ENCODE results near the gene EML3. TPM values are rescaled to one million over a fixed set of nuclear protein-coding genes. Genes with fewer than 3 reads are reported as not detected.
A peak's percentile ranks its signal among the peaks of the same experiment; 100 is the strongest.

Gene EML3
- total RNA-seq, 2 donors from 2014 or later = 51.5 to 57.7 TPM

DNA sequence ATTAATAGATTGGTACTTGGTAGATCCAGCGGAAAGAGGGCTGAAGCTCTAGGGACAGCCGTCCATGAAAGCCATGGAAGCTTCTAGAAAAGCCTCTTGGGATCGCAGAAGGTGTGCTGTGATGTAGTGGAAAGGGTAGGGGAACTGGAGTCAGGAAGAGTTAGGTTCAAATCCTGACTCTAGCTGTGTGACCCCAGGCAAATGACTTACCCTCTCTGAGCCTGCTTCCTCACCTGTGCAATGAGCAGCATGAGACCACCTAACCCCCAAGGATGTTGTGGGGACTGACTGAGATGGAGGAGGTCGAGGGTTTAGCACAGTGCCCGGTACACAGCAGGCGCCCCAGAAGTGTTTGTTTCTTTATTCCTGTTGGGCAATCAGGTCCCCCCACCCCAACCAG is 2.2 kb downstream of the EML3 start:
- no peak overlapping the region for H3K4me3 ChIP-seq (ENCODE audit: low read length)
- H3K4me1 Mint-ChIP-seq = peaks cover 36% of the 10 kb centered on the region
- H3K27ac Mint-ChIP-seq = no peak overlapping the region

DNA sequence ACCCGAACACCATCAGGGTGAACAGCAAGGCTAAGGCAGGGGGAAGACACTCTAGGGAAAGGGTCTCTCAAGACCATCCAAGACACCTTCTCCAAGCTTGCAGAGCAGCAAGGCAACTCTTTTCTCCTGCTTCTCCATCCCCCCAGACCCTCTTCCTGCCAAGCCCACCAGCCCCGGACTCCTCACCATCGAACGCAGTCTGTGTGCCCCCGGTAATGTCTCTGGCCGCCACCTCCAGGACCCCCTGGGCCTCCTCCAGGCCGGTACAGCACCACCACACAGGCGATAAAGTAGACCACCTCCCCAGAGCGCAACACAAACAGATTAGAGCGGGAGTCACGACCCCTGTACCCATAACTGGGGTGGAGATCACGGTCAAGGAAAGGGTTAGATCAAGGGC is 3.8 kb downstream of the EML3 start:
- TF ChIP-seq, protein P1, sequence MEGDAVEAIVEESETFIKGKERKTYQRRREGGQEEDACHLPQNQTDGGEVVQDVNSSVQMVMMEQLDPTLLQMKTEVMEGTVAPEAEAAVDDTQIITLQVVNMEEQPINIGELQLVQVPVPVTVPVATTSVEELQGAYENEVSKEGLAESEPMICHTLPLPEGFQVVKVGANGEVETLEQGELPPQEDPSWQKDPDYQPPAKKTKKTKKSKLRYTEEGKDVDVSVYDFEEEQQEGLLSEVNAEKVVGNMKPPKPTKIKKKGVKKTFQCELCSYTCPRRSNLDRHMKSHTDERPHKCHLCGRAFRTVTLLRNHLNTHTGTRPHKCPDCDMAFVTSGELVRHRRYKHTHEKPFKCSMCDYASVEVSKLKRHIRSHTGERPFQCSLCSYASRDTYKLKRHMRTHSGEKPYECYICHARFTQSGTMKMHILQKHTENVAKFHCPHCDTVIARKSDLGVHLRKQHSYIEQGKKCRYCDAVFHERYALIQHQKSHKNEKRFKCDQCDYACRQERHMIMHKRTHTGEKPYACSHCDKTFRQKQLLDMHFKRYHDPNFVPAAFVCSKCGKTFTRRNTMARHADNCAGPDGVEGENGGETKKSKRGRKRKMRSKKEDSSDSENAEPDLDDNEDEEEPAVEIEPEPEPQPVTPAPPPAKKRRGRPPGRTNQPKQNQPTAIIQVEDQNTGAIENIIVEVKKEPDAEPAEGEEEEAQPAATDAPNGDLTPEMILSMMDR (conservative IDR thresholded peaks at IDR 0.05) = no peak
- Mint-ChIP-seq H3K27me3 (ENCODE audit: insufficient read depth) (peaks cover 9% of the 10 kb centered on the region), H3K9me3 (no peaks in the 10 kb centered on the region), H3K4me3 (no peak overlapping the region), H3K27ac (no peak overlapping the region), H3K36me3 (ENCODE audit: low read depth) (peaks cover 25% of the 10 kb centered on the region), H3K4me1 (peaks cover 30% of the 10 kb centered on the region)
- no peak overlapping the region for H3K4me3 ChIP-seq (ENCODE audit: low read length)
- peaks cover 4% of the 10 kb centered on the region for H3K4me1 ChIP-seq (ENCODE audit: control insufficient read depth, insufficient read depth, low read length)
- H3K27me3 ChIP-seq (ENCODE audit: control insufficient read depth, insufficient read depth, low read length, poor library complexity, severe bottlenecking) = peaks cover under 1% of the 10 kb centered on the region
- no peak overlapping the region for H3K27ac ChIP-seq (ENCODE audit: low read depth, low read length)
- no peak overlapping the region for H3K9ac ChIP-seq (ENCODE audit: extremely low read depth, low read length, poor library complexity, severe bottlenecking)
- no peak for DNase-seq
- WGBS, 2 experiments (ENCODE audit: insufficient coverage in 1 of 2, insufficient read length in 1 of 2) = 91 to 100% methylated on average over 4 to 12 of the region's 12 CpGs
- H3K9me3 ChIP-seq (ENCODE audit: control insufficient read depth, low read length) = no peaks in the 10 kb centered on the region
- no peaks in the 10 kb centered on the region for H3K36me3 ChIP-seq (ENCODE audit: control insufficient read depth, insufficient read depth, low read length)

More for the DNA sequence above, 2.2 kb downstream of the EML3 start:
- Histone ChIP-seq H3K9ac (ENCODE audit: extremely low read depth, low read length, poor library complexity, severe bottlenecking) (no peak overlapping the region), H3K27me3 (ENCODE audit: control insufficient read depth, insufficient read depth, low read length, poor library complexity, severe bottlenecking) (no peaks in the 10 kb centered on the region), H3K27ac (ENCODE audit: low read depth, low read length) (no peak overlapping the region), H3K4me1 (ENCODE audit: control insufficient read depth, insufficient read depth, low read length) (peaks cover 7% of the 10 kb centered on the region), H3K36me3 (ENCODE audit: control insufficient read depth, insufficient read depth, low read length) (no peaks in the 10 kb centered on the region), H3K9me3 (ENCODE audit: control insufficient read depth, low read length) (no peaks in the 10 kb centered on the region)
- no peak for DNase-seq
- 92 to 93% methylated on average over 3 to 5 of the region's 6 CpGs for WGBS, 2 experiments (ENCODE audit: insufficient coverage in 1 of 2, insufficient read length in 1 of 2)
- TF ChIP-seq, protein P1 (conservative IDR thresholded peaks at IDR 0.05) = no peak
- H3K9me3 Mint-ChIP-seq = no peaks in the 10 kb centered on the region
- H3K36me3 Mint-ChIP-seq (ENCODE audit: low read depth) = peaks cover 14% of the 10 kb centered on the region
- no peak overlapping the region for H3K4me3 Mint-ChIP-seq
- H3K27me3 Mint-ChIP-seq (ENCODE audit: insufficient read depth) = no peaks in the 10 kb centered on the region

- H3K4me1 ChIP-seq (ENCODE audit: control insufficient read depth, insufficient read depth, low read length) = peaks cover 4% of the 10 kb centered on the region
- peak overlapping the region; percentile 91 for H3K27ac Mint-ChIP-seq
- H3K27me3 ChIP-seq (ENCODE audit: control insufficient read depth, insufficient read depth, low read length, poor library complexity, severe bottlenecking) = peaks cover 11% of the 10 kb centered on the region
- no peaks in the 10 kb centered on the region for H3K9me3 ChIP-seq (ENCODE audit: control insufficient read depth, low read length)
- no peak overlapping the region for H3K9ac ChIP-seq (ENCODE audit: extremely low read depth, low read length, poor library complexity, severe bottlenecking)
- peaks cover 19% of the 10 kb centered on the region for H3K27me3 Mint-ChIP-seq (ENCODE audit: insufficient read depth)
- WGBS, 2 experiments (ENCODE audit: insufficient coverage in 1 of 2, insufficient read length in 1 of 2) = 64 to 90% methylated on average over 4 of the region's 4 CpGs
- TF ChIP-seq, protein P1 (conservative IDR thresholded peaks at IDR 0.05) = no peak
- peaks cover 36% of the 10 kb centered on the region for H3K4me1 Mint-ChIP-seq
- H3K9me3 Mint-ChIP-seq = no peaks in the 10 kb centered on the region
- H3K27ac ChIP-seq (ENCODE audit: low read depth, low read length) = no peak overlapping the region
- H3K36me3 ChIP-seq (ENCODE audit: control insufficient read depth, insufficient read depth, low read length) = no peaks in the 10 kb centered on the region
- peaks cover 28% of the 10 kb centered on the region for H3K36me3 Mint-ChIP-seq (ENCODE audit: low read depth)
- no peak overlapping the region for H3K4me3 ChIP-seq (ENCODE audit: low read length)
- DNase-seq = no peak
- H3K4me3 Mint-ChIP-seq = no peak overlapping the region
Observed at GRCh38 chr11:62607714-62608113, 4.9 kb downstream of the EML3 start.

All from endodermal cell (in vitro differentiated cells).